Tibial artery (tissue), 4 donors: ENCODE results near the gene PRUNE1.

Experiments
- DNase-seq, 2 donors: peaks; one replicate each; pipeline ENCODE4 v3.0.0-alpha.2; 2019
- H3K27ac ChIP-seq, 2 donors: fragments of 200-600 bp; sonication (generic) in 1 of 2; 1 replicate in 1 of 2; 2 replicates in 1 of 2; pipeline ENCODE4 v1.5.1; 2018 to 2019; ENCODE audit warnings: mild to moderate bottlenecking in 1 of 2
- H3K27me3 ChIP-seq, 2 donors: fragments of 200-600 bp; sonication (generic) in 1 of 2; one replicate each; pipeline versions ENCODE4 v1.5.1 to v1.6.0; 2016 to 2019
- H3K36me3 ChIP-seq, 3 donors: fragments of 200-600 bp; sonication (generic) in 2 of 3; one replicate each; pipeline ENCODE4 v1.5.1; 2016 to 2019; ENCODE audit warnings: mild to moderate bottlenecking in 2 of 3
- H3K4me1 ChIP-seq, 4 donors: fragments of 200-600 bp; sonication (generic) in 2 of 4; 1 replicate in 3 of 4; 2 replicates in 1 of 4; pipeline ENCODE4 v1.5.1; 2016 to 2019
- H3K4me3 ChIP-seq, 2 donors: fragments of 200-600 bp; sonication (generic) in 1 of 2; 1 replicate in 1 of 2; 2 replicates in 1 of 2; pipeline ENCODE4 v1.5.1; 2018 to 2019; ENCODE audit warnings: mild to moderate bottlenecking in 2 of 2
- H3K9me3 ChIP-seq, 3 donors: fragments of 200-600 bp; sonication (generic) in 1 of 3; one replicate each; pipeline ENCODE4 v1.5.1; 2016 to 2019
- CTCF ChIP-seq, 2 experiments: fragments of 200-600 bp in 1 of 2; fragments of 450-650 bp in 1 of 2; IDR thresholded peaks; one replicate each; pipeline ENCODE4 v1.5.1; 2017 to 2019; ENCODE audit warnings: antibody characterized with exemption in 2 of 2, mild to moderate bottlenecking in 1 of 2, moderate library complexity in 1 of 2
- intact Hi-C: fragments of 100-400 bp; cut with DNase I; formaldehyde crosslinking; loops from one replicate; pipeline ENCODE4 v1.15.0; 2023; ENCODE audit warnings: low total_unique reads

PRUNE1 gene

DNA sequence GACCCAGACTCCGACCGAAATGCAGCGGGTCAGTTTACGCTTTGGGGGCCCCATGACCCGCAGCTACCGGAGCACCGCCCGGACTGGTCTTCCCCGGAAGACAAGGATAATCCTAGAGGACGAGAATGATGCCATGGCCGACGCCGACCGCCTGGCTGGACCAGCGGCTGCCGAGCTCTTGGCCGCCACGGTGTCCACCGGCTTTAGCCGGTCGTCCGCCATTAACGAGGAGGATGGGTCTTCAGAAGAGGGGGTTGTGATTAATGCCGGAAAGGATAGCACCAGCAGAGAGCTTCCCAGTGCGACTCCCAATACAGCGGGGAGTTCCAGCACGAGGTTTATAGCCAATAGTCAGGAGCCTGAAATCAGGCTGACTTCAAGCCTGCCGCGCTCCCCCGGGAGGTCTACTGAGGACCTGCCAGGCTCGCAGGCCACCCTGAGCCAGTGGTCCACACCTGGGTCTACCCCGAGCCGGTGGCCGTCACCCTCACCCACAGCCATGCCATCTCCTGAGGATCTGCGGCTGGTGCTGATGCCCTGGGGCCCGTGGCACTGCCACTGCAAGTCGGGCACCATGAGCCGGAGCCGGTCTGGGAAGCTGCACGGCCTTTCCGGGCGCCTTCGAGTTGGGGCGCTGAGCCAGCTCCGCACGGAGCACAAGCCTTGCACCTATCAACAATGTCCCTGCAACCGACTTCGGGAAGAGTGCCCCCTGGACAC, 39.8 kb downstream of the PRUNE1 start:
- Histone ChIP-seq H3K9me3 (no peaks in the 10 kb centered on the region), H3K4me1 (peaks cover 0 to 23% (median 13%) of the 10 kb centered on the region in 4 donors), H3K27me3 (no peaks in the 10 kb centered on the region), H3K27ac (peak overlapping the region; percentile 85 to 98), H3K36me3 (peaks cover 9 to 22% (median 16%) of the 10 kb centered on the region in 3 donors), H3K4me3 (peak overlapping the region; percentile 63 to 82)
- peak; percentile 43 to 44 for TF ChIP-seq CTCF (IDR thresholded peaks at IDR 0.05)
- intact Hi-C loops, result no loop called here
- peak; percentile 76 to 87 for DNase-seq

DNA sequence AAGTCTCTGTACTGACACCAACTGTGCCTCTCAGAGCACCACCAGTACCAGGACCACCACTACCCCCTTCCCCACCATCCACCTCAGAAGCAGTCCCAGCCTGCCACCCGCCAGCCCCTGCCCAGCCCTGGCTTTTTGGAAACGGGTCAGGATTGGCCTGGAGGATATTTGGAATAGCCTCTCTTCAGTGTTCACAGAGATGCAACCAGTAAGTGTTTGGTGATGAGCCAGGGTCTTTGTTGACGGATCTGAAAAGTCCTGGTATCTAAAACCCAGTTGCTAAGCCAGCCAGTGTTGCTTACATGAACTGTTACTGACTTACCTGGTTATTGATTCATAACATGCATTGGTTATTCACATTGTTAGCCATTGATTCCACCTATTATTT, 40.4 kb downstream of the PRUNE1 start:
- Histone ChIP-seq H3K9me3 (no peaks in the 10 kb centered on the region), H3K4me3 (peak overlapping the region; percentile 63 to 82), H3K36me3 (peaks cover 14 to 28% (median 21%) of the 10 kb centered on the region in 3 donors), H3K27me3 (no peaks in the 10 kb centered on the region), H3K4me1 (peaks cover 0 to 23% (median 13%) of the 10 kb centered on the region in 4 donors), H3K27ac (peak overlapping the region; percentile 85 to 98)
- intact Hi-C loops, result no loop called here
- DNase-seq, result no peak
- TF ChIP-seq CTCF (IDR thresholded peaks at IDR 0.05), result peak in 1 of 2 experiments; percentile 3

GRCh38 chr1:151049458-151049857, 41.2 kb downstream of the PRUNE1 start:
- Histone ChIP-seq H3K4me3 (no peak overlapping the region), H3K4me1 (peaks cover 0 to 23% (median 13%) of the 10 kb centered on the region in 4 donors), H3K27me3 (no peaks in the 10 kb centered on the region), H3K27ac (peak overlapping the region in 1 of 2 donors; percentile 98), H3K9me3 (no peaks in the 10 kb centered on the region), H3K36me3 (peaks cover 23 to 36% (median 29%) of the 10 kb centered on the region in 3 donors)
- TF ChIP-seq CTCF (IDR thresholded peaks at IDR 0.05), result no peak
- intact Hi-C loops, result no loop called here
- DNase-seq, result no peak

DNA sequence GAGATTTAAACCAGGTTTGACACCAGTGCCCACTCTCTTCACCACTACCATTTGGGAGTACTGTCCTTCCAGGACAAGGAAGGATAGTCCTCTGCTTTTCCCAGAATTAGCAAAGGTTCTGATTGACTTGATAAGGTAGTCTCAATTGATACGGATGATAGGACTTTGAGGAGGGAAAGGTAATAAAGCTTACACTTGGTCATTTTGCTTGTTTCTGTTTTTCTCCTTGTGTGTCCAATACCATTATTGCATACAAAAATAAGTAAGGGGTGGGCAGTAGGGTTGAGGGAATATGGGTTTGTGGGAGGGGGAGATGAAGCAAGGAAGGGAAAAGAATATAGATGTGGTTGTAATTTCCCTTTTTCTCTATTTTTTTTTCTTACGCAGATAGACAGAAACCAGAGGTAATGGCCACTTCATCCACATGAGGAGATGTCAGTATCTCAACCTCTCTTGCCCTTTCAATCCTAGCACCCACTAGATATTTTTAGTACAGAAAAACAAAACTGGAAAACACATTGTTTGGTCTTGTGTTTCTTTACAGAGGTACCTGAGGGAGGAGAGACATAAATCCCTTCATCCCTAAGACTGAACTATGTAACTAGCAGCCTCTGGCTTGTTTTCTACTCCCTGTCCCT, 41.9 kb downstream of the PRUNE1 start:
- intact Hi-C loops, result no loop called here
- TF ChIP-seq CTCF (IDR thresholded peaks at IDR 0.05), result no peak
- Histone ChIP-seq H3K27me3 (no peaks in the 10 kb centered on the region), H3K4me1 (peaks cover 0 to 23% (median 13%) of the 10 kb centered on the region in 4 donors), H3K4me3 (no peak overlapping the region), H3K36me3 (peaks cover 29 to 43% (median 36%) of the 10 kb centered on the region in 3 donors), H3K9me3 (no peaks in the 10 kb centered on the region), H3K27ac (peak overlapping the region in 1 of 2 donors; percentile 98)
- no peak for DNase-seq

DNA sequence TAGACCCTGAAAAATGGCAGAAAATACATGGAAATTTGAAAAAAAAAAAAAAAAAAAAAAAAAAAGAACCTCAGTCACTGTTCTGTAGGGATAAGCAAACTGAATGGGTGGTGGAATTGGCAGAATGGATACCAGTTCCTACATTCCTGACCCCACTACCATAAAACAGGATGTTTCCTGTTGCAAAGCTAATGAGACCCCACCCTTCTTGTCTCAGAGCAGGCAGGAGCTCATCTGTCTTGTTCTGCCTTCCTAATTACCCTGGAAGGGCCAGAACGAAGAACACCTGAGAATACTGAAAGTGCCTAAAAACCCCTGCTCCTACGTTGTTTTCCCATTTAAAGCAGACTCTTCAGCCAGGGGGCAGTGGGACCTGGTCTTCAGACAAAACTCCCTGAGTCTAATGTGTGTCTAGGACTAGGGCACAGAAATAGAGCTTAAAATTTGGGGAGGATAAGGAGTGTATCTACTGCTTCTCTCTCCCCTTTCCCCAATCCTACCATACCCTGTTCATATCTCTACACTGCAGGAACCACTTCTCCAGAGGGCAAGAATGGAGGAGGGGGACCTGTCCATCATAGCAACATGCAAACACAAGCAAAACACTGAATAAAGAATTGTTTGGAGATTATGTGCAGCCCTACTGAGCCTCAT, 43.2 kb downstream of the PRUNE1 start:
- intact Hi-C loops, result no loop called here
- Histone ChIP-seq H3K27me3 (no peaks in the 10 kb centered on the region), H3K4me1 (peaks cover 0 to 36% (median 22%) of the 10 kb centered on the region in 4 donors), H3K9me3 (no peaks in the 10 kb centered on the region), H3K27ac (no peak overlapping the region), H3K4me3 (no peak overlapping the region), H3K36me3 (peaks cover 35 to 56% (median 47%) of the 10 kb centered on the region in 3 donors)
- no peak for DNase-seq
- no peak for TF ChIP-seq CTCF (IDR thresholded peaks at IDR 0.05)
